Measurements from ENCODE around the gene TMCO5A. TPM values are rescaled to one million over a fixed set of nuclear protein-coding genes. Genes with fewer than 3 reads are reported as not detected.
A peak's percentile ranks its signal among the peaks of the same experiment; 100 is the strongest.

TMCO5A gene
- total and polyA plus RNA-seq, 10 donors, result not detected

DNA sequence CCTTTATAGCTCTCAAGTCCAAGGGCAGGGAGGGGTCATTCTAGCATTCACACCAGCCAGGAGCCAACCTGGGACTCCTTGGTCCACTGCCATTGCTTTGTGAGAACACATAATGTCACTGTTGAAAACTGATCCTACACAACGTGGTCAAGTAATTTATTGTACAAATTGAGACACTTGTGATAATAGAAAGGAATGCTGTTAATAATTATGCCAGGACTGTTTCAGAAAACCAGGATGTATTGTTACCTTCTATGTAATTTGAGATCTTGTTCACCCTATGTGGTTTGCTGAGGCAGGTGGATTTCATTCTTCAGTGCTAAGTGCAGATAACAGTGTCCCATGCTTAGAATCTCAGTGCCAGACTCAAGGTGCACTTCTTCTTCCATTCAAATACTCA, 33.3 kb downstream of the TMCO5A start:
- no peak overlapping the region for H3K27ac ChIP-seq
- no peak overlapping the region for H3K4me3 ChIP-seq
- WGBS, 5 donors, result 36 to 81% (median 66%) methylated on average over 1 of the region's 1 CpG
- no peaks in the 10 kb centered on the region for H3K27me3 ChIP-seq (replicated peaks in 1 of 7)
- H3K36me3 ChIP-seq, result no peaks in the 10 kb centered on the region
- DNase-seq, result no peak
- H3K4me1 ChIP-seq, result no peaks in the 10 kb centered on the region
- H3K9me3 ChIP-seq, result peaks cover 0 to 4% (median under 1%) of the 10 kb centered on the region in 8 donors
- TF ChIP-seq, protein P1, sequence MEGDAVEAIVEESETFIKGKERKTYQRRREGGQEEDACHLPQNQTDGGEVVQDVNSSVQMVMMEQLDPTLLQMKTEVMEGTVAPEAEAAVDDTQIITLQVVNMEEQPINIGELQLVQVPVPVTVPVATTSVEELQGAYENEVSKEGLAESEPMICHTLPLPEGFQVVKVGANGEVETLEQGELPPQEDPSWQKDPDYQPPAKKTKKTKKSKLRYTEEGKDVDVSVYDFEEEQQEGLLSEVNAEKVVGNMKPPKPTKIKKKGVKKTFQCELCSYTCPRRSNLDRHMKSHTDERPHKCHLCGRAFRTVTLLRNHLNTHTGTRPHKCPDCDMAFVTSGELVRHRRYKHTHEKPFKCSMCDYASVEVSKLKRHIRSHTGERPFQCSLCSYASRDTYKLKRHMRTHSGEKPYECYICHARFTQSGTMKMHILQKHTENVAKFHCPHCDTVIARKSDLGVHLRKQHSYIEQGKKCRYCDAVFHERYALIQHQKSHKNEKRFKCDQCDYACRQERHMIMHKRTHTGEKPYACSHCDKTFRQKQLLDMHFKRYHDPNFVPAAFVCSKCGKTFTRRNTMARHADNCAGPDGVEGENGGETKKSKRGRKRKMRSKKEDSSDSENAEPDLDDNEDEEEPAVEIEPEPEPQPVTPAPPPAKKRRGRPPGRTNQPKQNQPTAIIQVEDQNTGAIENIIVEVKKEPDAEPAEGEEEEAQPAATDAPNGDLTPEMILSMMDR (IDR thresholded peaks at IDR 0.05 in 8 of 11, conservative IDR thresholded peaks at IDR 0.05 in 3 of 11), result no peak
- no peak for TF ChIP-seq POLR2A (IDR thresholded peaks at IDR 0.05)
- TF ChIP-seq POLR2AphosphoS5 (IDR thresholded peaks at IDR 0.05), result no peak
- intact Hi-C loops (cut with DNase I; ENCODE audit: low total_unique reads), result no loop called here

- Histone ChIP-seq H3K27ac (no peak overlapping the region), H3K9me3 (peaks cover 0 to 8% (median 3%) of the 10 kb centered on the region in 8 donors), H3K4me3 (no peak overlapping the region), H3K27me3 (replicated peaks in 1 of 7) (no peaks in the 10 kb centered on the region), H3K4me1 (no peaks in the 10 kb centered on the region), H3K36me3 (no peaks in the 10 kb centered on the region)
- intact Hi-C loops (cut with DNase I; ENCODE audit: low total_unique reads), result no loop called here
- WGBS, 5 donors, result 70 to 81% (median 78%) methylated on average over 2 of the region's 2 CpGs
- no peak for DNase-seq
- TF ChIP-seq, protein P1 (IDR thresholded peaks at IDR 0.05 in 8 of 11, conservative IDR thresholded peaks at IDR 0.05 in 3 of 11), result no peak
- TF ChIP-seq POLR2AphosphoS5 (IDR thresholded peaks at IDR 0.05) (no peak), POLR2A (IDR thresholded peaks at IDR 0.05) (no peak)
Observed at GRCh38 chr15:37973856-37974255, 39.4 kb downstream of the TMCO5A start.

DNA sequence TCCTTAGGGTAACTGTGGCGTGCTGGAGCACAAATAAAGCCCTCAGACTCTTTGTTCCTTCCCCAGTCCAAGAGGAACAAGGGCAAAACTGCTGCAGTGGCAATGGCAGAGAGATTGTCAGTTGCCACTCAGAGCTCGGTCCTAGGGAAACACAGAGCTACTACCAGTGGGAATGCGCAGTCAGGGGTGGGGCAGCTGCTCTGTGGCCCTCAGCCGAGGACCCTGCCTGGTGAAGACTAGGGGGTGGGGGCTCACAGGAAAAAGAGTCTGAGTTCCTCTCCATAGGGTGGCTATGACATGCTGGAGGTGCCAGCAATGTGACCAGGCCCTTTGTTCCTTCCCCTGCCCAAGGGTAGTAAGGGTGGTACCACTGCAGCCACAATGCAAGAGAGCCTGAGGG, 43.8 kb downstream of the TMCO5A start:
- 86 to 96% (median 92%) methylated on average over 4 of the region's 4 CpGs for WGBS, 5 donors
- Histone ChIP-seq H3K27me3 (replicated peaks in 1 of 7) (no peaks in the 10 kb centered on the region), H3K4me1 (peaks cover 0 to 6% (median 0%) of the 10 kb centered on the region in 6 donors), H3K27ac (no peak overlapping the region), H3K36me3 (no peaks in the 10 kb centered on the region), H3K4me3 (no peak overlapping the region), H3K9me3 (peaks cover 0 to 2% (median 0%) of the 10 kb centered on the region in 8 donors)
- no peak for TF ChIP-seq POLR2A (IDR thresholded peaks at IDR 0.05)
- TF ChIP-seq POLR2AphosphoS5 (IDR thresholded peaks at IDR 0.05), result no peak
- TF ChIP-seq, protein P1 (IDR thresholded peaks at IDR 0.05 in 8 of 11, conservative IDR thresholded peaks at IDR 0.05 in 3 of 11), result no peak
- intact Hi-C loops (cut with DNase I; ENCODE audit: low total_unique reads), result no loop called here
- no peak for DNase-seq

DNA sequence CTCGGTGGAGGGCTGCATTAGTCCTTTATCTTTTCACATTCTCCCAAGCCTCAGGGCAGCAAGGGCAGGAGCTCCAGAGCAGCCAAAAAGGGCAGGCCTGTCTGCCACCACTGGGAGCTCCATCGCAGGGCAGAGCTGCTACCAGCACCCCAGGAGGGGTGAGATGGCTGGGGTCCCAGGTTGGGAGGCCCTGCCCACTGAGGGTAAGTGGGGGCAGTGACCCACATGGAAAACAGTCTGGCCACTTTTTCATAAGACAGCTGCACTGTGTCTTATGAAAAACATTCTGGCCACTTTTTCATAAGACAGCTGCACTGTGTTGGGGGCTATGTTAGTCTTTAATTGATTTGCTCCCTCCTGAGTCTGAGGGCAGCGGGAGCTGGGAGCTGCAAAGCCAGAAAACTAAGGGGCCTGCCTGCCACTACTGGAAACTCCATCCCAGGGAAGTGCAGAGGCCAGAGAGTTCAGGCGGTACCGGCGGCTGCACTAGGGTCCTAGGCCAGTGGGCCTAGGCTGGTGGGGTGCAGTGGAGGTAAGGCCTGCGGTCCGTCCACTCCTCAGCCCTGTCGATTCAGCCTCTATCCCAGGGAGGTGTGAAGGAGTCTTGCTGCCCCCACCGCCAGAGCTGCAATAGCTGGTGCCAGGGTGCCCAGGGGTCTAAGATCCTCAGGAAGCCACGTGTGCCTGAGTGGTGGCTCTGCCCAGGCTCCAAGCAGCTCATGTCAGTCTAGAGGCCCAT, 45.4 kb downstream of the TMCO5A start:
- H3K27ac ChIP-seq, result no peak overlapping the region
- no peak for DNase-seq
- H3K27me3 ChIP-seq (replicated peaks in 1 of 7), result no peaks in the 10 kb centered on the region
- no peaks in the 10 kb centered on the region for H3K9me3 ChIP-seq
- no peak overlapping the region for H3K4me3 ChIP-seq
- no peaks in the 10 kb centered on the region for H3K36me3 ChIP-seq
- 68 to 87% (median 79%) methylated on average over 6 to 11 of the region's 11 CpGs for WGBS, 5 donors
- intact Hi-C loops (cut with DNase I; ENCODE audit: low total_unique reads), result no loop called here
- TF ChIP-seq, protein P1 (IDR thresholded peaks at IDR 0.05 in 8 of 11, conservative IDR thresholded peaks at IDR 0.05 in 3 of 11), result no peak
- TF ChIP-seq POLR2A (IDR thresholded peaks at IDR 0.05) (no peak), POLR2AphosphoS5 (IDR thresholded peaks at IDR 0.05) (peak in 2 of 3 donors; percentile 51 to 53)
- peaks cover 0 to 6% (median 0%) of the 10 kb centered on the region in 6 donors for H3K4me1 ChIP-seq
